ENCODE data around the gene HSPB8.

The HSPB8 gene

GRCh38 chr12:119179335-119180021 is 747 bp downstream of the HSPB8 start:
- no peak overlapping the region for H3K27ac Mint-ChIP-seq
- no peak for DNase-seq (ENCODE audit: low spot score)
- H3K9me3 Mint-ChIP-seq: no peaks in the 10 kb centered on the region
- H3K4me1 Mint-ChIP-seq (ENCODE audit: low read depth): no peaks in the 10 kb centered on the region
- H3K36me3 Mint-ChIP-seq (ENCODE audit: low read depth): no peaks in the 10 kb centered on the region
- H3K27me3 Mint-ChIP-seq (ENCODE audit: low read depth): peaks cover 3% of the 10 kb centered on the region
- H3K4me3 Mint-ChIP-seq: no peak overlapping the region

GRCh38 chr12:119180380-119181040 is 1.8 kb downstream of the HSPB8 start:
- Mint-ChIP-seq H3K27me3 (ENCODE audit: low read depth) (peaks cover 3% of the 10 kb centered on the region), H3K36me3 (ENCODE audit: low read depth) (no peaks in the 10 kb centered on the region), H3K9me3 (no peaks in the 10 kb centered on the region), H3K4me3 (no peak overlapping the region), H3K4me1 (ENCODE audit: low read depth) (no peaks in the 10 kb centered on the region), H3K27ac (no peak overlapping the region)
- DNase-seq (ENCODE audit: low spot score): no peak

- Mint-ChIP-seq H3K27ac (no peak overlapping the region), H3K9me3 (no peaks in the 10 kb centered on the region), H3K4me3 (no peak overlapping the region), H3K27me3 (ENCODE audit: low read depth) (peaks cover 3% of the 10 kb centered on the region), H3K36me3 (ENCODE audit: low read depth) (no peaks in the 10 kb centered on the region), H3K4me1 (ENCODE audit: low read depth) (no peaks in the 10 kb centered on the region)
- DNase-seq (ENCODE audit: low spot score): no peak
These were observed 2.5 kb downstream of the HSPB8 start for GRCh38 chr12:119181202-119181601.

- Mint-ChIP-seq H3K27ac (no peak overlapping the region), H3K9me3 (no peaks in the 10 kb centered on the region), H3K4me3 (no peak overlapping the region), H3K4me1 (ENCODE audit: low read depth) (no peaks in the 10 kb centered on the region), H3K36me3 (ENCODE audit: low read depth) (no peaks in the 10 kb centered on the region), H3K27me3 (ENCODE audit: low read depth) (peaks cover 3% of the 10 kb centered on the region)
- no peak for DNase-seq (ENCODE audit: low spot score)
These were observed 3.2 kb downstream of the HSPB8 start for GRCh38 chr12:119181944-119182343.

- Mint-ChIP-seq H3K27ac (no peak overlapping the region), H3K27me3 (ENCODE audit: low read depth) (peaks cover 3% of the 10 kb centered on the region), H3K36me3 (ENCODE audit: low read depth) (no peaks in the 10 kb centered on the region), H3K4me1 (ENCODE audit: low read depth) (no peaks in the 10 kb centered on the region), H3K4me3 (no peak overlapping the region), H3K9me3 (no peaks in the 10 kb centered on the region)
- DNase-seq (ENCODE audit: low spot score): no peak
These were observed 4.2 kb downstream of the HSPB8 start for GRCh38 chr12:119182701-119183493.

GRCh38 chr12:119183942-119184695 is 5.4 kb downstream of the HSPB8 start:
- H3K27me3 Mint-ChIP-seq (ENCODE audit: low read depth): no peaks in the 10 kb centered on the region
- H3K27ac Mint-ChIP-seq: no peak overlapping the region
- H3K4me3 Mint-ChIP-seq: no peak overlapping the region
- H3K9me3 Mint-ChIP-seq: no peaks in the 10 kb centered on the region
- no peaks in the 10 kb centered on the region for H3K36me3 Mint-ChIP-seq (ENCODE audit: low read depth)
- no peaks in the 10 kb centered on the region for H3K4me1 Mint-ChIP-seq (ENCODE audit: low read depth)
- DNase-seq (ENCODE audit: low spot score): no peak

- Mint-ChIP-seq H3K27ac (no peak overlapping the region), H3K4me1 (ENCODE audit: low read depth) (no peaks in the 10 kb centered on the region), H3K27me3 (ENCODE audit: low read depth) (no peaks in the 10 kb centered on the region), H3K36me3 (ENCODE audit: low read depth) (no peaks in the 10 kb centered on the region), H3K4me3 (no peak overlapping the region), H3K9me3 (no peaks in the 10 kb centered on the region)
- DNase-seq (ENCODE audit: low spot score): no peak
These were observed 16.5 kb downstream of the HSPB8 start for GRCh38 chr12:119195256-119195655.

GRCh38 chr12:119198440-119198839 is 19.7 kb downstream of the HSPB8 start:
- DNase-seq (ENCODE audit: low spot score): no peak
- H3K4me3 Mint-ChIP-seq: no peak overlapping the region
- H3K27me3 Mint-ChIP-seq (ENCODE audit: low read depth): no peaks in the 10 kb centered on the region
- no peaks in the 10 kb centered on the region for H3K36me3 Mint-ChIP-seq (ENCODE audit: low read depth)
- H3K4me1 Mint-ChIP-seq (ENCODE audit: low read depth): no peaks in the 10 kb centered on the region
- H3K27ac Mint-ChIP-seq: no peak overlapping the region
- H3K9me3 Mint-ChIP-seq: no peaks in the 10 kb centered on the region

- H3K9me3 Mint-ChIP-seq: no peaks in the 10 kb centered on the region
- H3K36me3 Mint-ChIP-seq (ENCODE audit: low read depth): no peaks in the 10 kb centered on the region
- H3K27ac Mint-ChIP-seq: no peak overlapping the region
- no peaks in the 10 kb centered on the region for H3K4me1 Mint-ChIP-seq (ENCODE audit: low read depth)
- no peak overlapping the region for H3K4me3 Mint-ChIP-seq
- no peaks in the 10 kb centered on the region for H3K27me3 Mint-ChIP-seq (ENCODE audit: low read depth)
- no peak for DNase-seq (ENCODE audit: low spot score)
These were observed 21.9 kb downstream of the HSPB8 start for GRCh38 chr12:119200601-119201000.

GRCh38 chr12:119201789-119202543 is 23.2 kb downstream of the HSPB8 start:
- Mint-ChIP-seq H3K27ac (no peak overlapping the region), H3K36me3 (ENCODE audit: low read depth) (no peaks in the 10 kb centered on the region), H3K4me1 (ENCODE audit: low read depth) (no peaks in the 10 kb centered on the region), H3K27me3 (ENCODE audit: low read depth) (no peaks in the 10 kb centered on the region), H3K4me3 (no peak overlapping the region), H3K9me3 (no peaks in the 10 kb centered on the region)
- DNase-seq (ENCODE audit: low spot score): no peak

- Mint-ChIP-seq H3K4me1 (ENCODE audit: low read depth) (no peaks in the 10 kb centered on the region), H3K27me3 (ENCODE audit: low read depth) (no peaks in the 10 kb centered on the region), H3K27ac (no peak overlapping the region), H3K36me3 (ENCODE audit: low read depth) (no peaks in the 10 kb centered on the region), H3K9me3 (no peaks in the 10 kb centered on the region), H3K4me3 (no peak overlapping the region)
- DNase-seq (ENCODE audit: low spot score): no peak
These were observed 23.8 kb downstream of the HSPB8 start for GRCh38 chr12:119202544-119202943.

GRCh38 chr12:119204131-119204530 is 25.4 kb downstream of the HSPB8 start:
- Mint-ChIP-seq H3K4me1 (ENCODE audit: low read depth) (no peaks in the 10 kb centered on the region), H3K27me3 (ENCODE audit: low read depth) (no peaks in the 10 kb centered on the region), H3K4me3 (no peak overlapping the region), H3K36me3 (ENCODE audit: low read depth) (no peaks in the 10 kb centered on the region), H3K9me3 (no peaks in the 10 kb centered on the region), H3K27ac (no peak overlapping the region)
- no peak for DNase-seq (ENCODE audit: low spot score)

GRCh38 chr12:119204671-119205285 is 26.0 kb downstream of the HSPB8 start:
- Mint-ChIP-seq H3K9me3 (no peaks in the 10 kb centered on the region), H3K4me3 (no peak overlapping the region), H3K27me3 (ENCODE audit: low read depth) (no peaks in the 10 kb centered on the region), H3K27ac (no peak overlapping the region), H3K36me3 (ENCODE audit: low read depth) (no peaks in the 10 kb centered on the region), H3K4me1 (ENCODE audit: low read depth) (no peaks in the 10 kb centered on the region)
- DNase-seq (ENCODE audit: low spot score): no peak
